Erythroblast (primary cell): ENCODE measurements around the gene B3GALNT2.

Source experiments
- GATA1 ChIP-seq: IDR thresholded peaks from 2 replicates; pipeline ENCODE4 v1.6.1; 2011; ENCODE audit warnings: low read depth, mild to moderate bottlenecking, control low read depth, low read length, moderate library complexity
- POLR2A ChIP-seq: IDR thresholded peaks from 2 replicates; pipeline ENCODE4 v1.6.1; 2011; ENCODE audit warnings: mild to moderate bottlenecking, low read length

DNA sequence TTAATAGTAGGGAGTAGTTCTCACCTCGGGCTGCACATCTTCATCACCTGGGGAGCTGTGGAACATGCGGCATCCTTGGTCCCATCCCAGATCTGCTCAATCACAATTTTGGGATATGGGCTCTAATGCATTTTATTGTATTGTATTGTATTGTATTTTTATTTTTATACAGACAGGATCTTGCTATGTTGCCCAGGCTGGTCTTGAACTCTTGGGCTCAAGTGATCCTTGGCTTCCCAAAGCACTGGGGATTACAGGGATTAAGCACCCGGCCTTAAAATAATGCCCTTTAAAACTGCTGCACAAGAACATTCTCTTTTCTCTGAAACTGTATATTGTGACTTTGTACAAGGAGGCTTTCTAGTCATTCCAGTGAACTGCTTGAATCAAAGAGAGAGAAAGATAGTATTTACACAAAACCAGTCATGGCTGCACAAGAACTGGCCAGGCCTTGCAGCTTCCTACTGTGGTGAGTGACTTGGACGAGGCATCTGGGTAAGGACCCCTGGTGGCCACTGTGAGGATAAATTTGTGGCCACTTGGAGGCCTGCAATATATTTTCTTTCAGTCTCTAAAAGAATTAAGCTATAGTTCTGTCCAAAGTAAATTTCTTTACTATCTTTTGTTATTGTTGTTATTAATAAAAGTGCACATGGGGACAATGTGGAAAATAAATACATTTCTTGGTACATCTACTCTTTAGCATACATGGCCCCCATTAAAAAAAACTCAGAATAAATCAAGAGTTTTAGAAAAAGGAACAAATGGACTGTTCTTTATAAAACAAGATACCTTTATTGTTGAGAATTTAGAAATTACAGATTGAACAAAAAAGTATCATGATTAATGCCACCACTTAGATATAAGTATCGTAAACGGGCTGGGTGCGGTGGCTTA is 89.0 kb downstream of the B3GALNT2 start:
- no peak for TF ChIP-seq POLR2A
- TF ChIP-seq GATA1, result no peak
